Endothelial cell of umbilical vein (primary cell): ENCODE measurements around the gene KCTD2. TPM values are rescaled to one million over a fixed set of nuclear protein-coding genes. Genes with fewer than 3 reads are reported as not detected.
"Not testable (repeated sequence)": the region's sequence is repeated elsewhere in the genome, so short reads cannot be mapped to it uniquely, and the experiment has no call there.

Experiments
- BruUV-seq: library from RNA; stranded (reverse); fragments of 400-500 nt; replicated peaks from 2 replicates; lab custom pipeline; 2021; lab: Mats Ljungman, UMichigan
- CTCF ChIA-PET: fragments of 300-600, 350-600 bp; sonication (Branson Sonifier 250); formaldehyde crosslinking; loops from one replicate; lab custom pipeline; 2021; ENCODE audit warnings: antibody characterized with exemption, inconsistent platforms; lab: Charles Lee
- POLR2A ChIA-PET: fragments of 300-600, 350-600 bp; sonication (Branson Sonifier 250); formaldehyde crosslinking; loops from one replicate; lab custom pipeline; 2021; ENCODE audit warnings: antibody characterized with exemption, inconsistent platforms; lab: Charles Lee
- DNase-seq: peaks from one replicate; pipeline ENCODE4 v3.0.0-alpha.2; 2011; ENCODE audit warnings: low read depth, low spot score
- FAIRE-seq: peaks from 2 replicates; lab custom pipeline; 2011; peaks lifted over from hg19 to GRCh38; lab: Jason Lieb, UNC
- H2AFZ ChIP-seq: 2 replicates; pipeline ENCODE4 v1.6.0; 2012; ENCODE audit warnings: low read depth, low read length, control low read depth, inconsistent platforms
- H3K27ac ChIP-seq: 2 replicates; pipeline ENCODE4 v1.5.1; 2011; ENCODE audit warnings: low read depth, mild to moderate bottlenecking, control low read depth, low read length, moderate library complexity; ENCODE audit not compliant: insufficient read depth
- H3K27me3 ChIP-seq, 2 experiments: 2 replicates each; pipeline versions ENCODE4 v1.6.0 to v1.6.1; 2011; ENCODE audit warnings: low read length in 2 of 2, mixed read lengths in 1 of 2; ENCODE audit not compliant: control insufficient read depth in 2 of 2, insufficient read depth in 2 of 2
- H3K36me3 ChIP-seq, 2 experiments: 2 replicates in 1 of 2; 3 replicates in 1 of 2; pipeline ENCODE4 v1.5.1; 2011; ENCODE audit warnings: low read length in 2 of 2, mild to moderate bottlenecking in 1 of 2, moderate library complexity in 1 of 2; ENCODE audit not compliant: control insufficient read depth in 2 of 2, insufficient read depth in 2 of 2; ENCODE audit errors: extremely low read depth in 1 of 2
- H3K4me1 ChIP-seq: 3 replicates; pipeline ENCODE4 v1.5.1; 2011; ENCODE audit warnings: mild to moderate bottlenecking, low read length; ENCODE audit not compliant: control insufficient read depth, insufficient read depth; ENCODE audit errors: extremely low read depth
- H3K4me2 ChIP-seq: 2 replicates; pipeline ENCODE4 v1.6.1; 2011; ENCODE audit warnings: low read length, control low read depth, mixed read lengths; ENCODE audit not compliant: insufficient read depth
- H3K4me3 ChIP-seq, 3 experiments: fragments of 200-600 bp in 1 of 3; sonication (generic), shearing (Covaris generic) in 1 of 3; replicated peaks in 1 of 3; 2 replicates each; pipeline ENCODE4 v1.5.1; 2011 to 2016; ENCODE audit warnings: control low read depth in 3 of 3, low read length in 3 of 3, mild to moderate bottlenecking in 2 of 3, inconsistent platforms in 1 of 3, low read depth in 1 of 3, moderate library complexity in 1 of 3; ENCODE audit not compliant: insufficient read depth in 1 of 3
- H3K79me2 ChIP-seq: 2 replicates; pipeline ENCODE4 v1.6.0; 2012; ENCODE audit warnings: low read length, inconsistent platforms; ENCODE audit not compliant: control insufficient read depth, insufficient read depth
- H3K9ac ChIP-seq: replicated peaks from 2 replicates; pipeline ENCODE3; 2011; ENCODE audit warnings: low read length, control low read depth; ENCODE audit not compliant: insufficient read depth; ENCODE audit errors: extremely low read depth
- H3K9me1 ChIP-seq: replicated peaks from 3 replicates; pipeline ENCODE4 v1.6.0; 2011; ENCODE audit warnings: mild to moderate bottlenecking, low read length; ENCODE audit not compliant: control insufficient read depth, insufficient read depth; ENCODE audit errors: extremely low read depth
- H3K9me3 ChIP-seq: replicated peaks from 2 replicates; pipeline ENCODE4 v1.5.1; 2012; ENCODE audit warnings: low read length, inconsistent platforms; ENCODE audit not compliant: control insufficient read depth, insufficient read depth
- H4K20me1 ChIP-seq: replicated peaks from 2 replicates; pipeline ENCODE3; 2011; ENCODE audit warnings: mild to moderate bottlenecking, low read length; ENCODE audit not compliant: control insufficient read depth, insufficient read depth; ENCODE audit errors: extremely low read depth
- MAX ChIP-seq: IDR thresholded peaks from 2 replicates; pipeline ENCODE4 v1.6.1; 2011; ENCODE audit not compliant: insufficient read depth, insufficient read length
- POLR2AphosphoS5 ChIP-seq: IDR thresholded peaks from 2 replicates; pipeline ENCODE4 v1.6.1; 2012; ENCODE audit warnings: low read depth, mild to moderate bottlenecking, control low read depth, low read length, moderate library complexity; ENCODE audit not compliant: insufficient read depth
- dilution Hi-C: fragments of 300-500 bp; cut with MboI; formaldehyde crosslinking; loops from one replicate; pipeline ENCODE4 v1.15.0; 2019; ENCODE audit warnings: low sequenced_read_pairs; ENCODE audit not compliant: extremely low pct_ligation_motif_present
- intact Hi-C: fragments of 100-400 bp; cut with micrococcal nuclease; formaldehyde crosslinking; loops from one replicate; pipeline ENCODE4 v1.10.0; 2022
- polyA plus RNA-seq, 4 experiments: library from polyadenylated mRNA; depleted of rRNA in 3 of 4; stranded (reverse) in 3 of 4; unstranded in 1 of 4; fragments of >200 nt; gene quantifications; 2 replicates each; pipeline versions ENCODE4 v1.2.1 to v1.2.3, GENCODE V29; 2011 to 2012; ENCODE audit warnings: missing spikeins in 1 of 4
- total RNA-seq: library from RNA; stranded (reverse); gene quantifications from 2 replicates; pipeline ENCODE4 v1.2.3, GENCODE V29; 2021

KCTD2 gene
- total and polyA plus RNA-seq, 2 donors (not counting 3 experiments of a cell fraction or from before 2014, with no cell fraction given) = 23.2 to 24.8 TPM

- DNase-seq, H3K36me3 ChIP-seq, H3K9ac ChIP-seq, FAIRE-seq, H3K27ac ChIP-seq, H3K4me3 ChIP-seq, H3K9me1 ChIP-seq, POLR2A ChIA-PET, H2AFZ ChIP-seq, H3K4me1 ChIP-seq, intact Hi-C loops, H3K79me2 ChIP-seq, CTCF ChIA-PET, H3K27me3 ChIP-seq, H4K20me1 ChIP-seq, dilution Hi-C loops, H3K4me2 ChIP-seq, H3K9me3 ChIP-seq, BruUV-seq: not testable (repeated sequence)
Observed at GRCh38 chr17:75026650-75027049, 20.4 kb upstream of the KCTD2 start.

- Histone ChIP-seq H3K9me3 (no peaks in the 10 kb centered on the region), H4K20me1 (no peaks in the 10 kb centered on the region), H3K4me3 (no peak overlapping the region), H3K4me1 (peaks cover 10% of the 10 kb centered on the region), H3K9me1 (no peaks in the 10 kb centered on the region), H2AFZ (no peak overlapping the region), H3K4me2 (no peak overlapping the region), H3K9ac (no peak overlapping the region), H3K27ac (no peak overlapping the region), H3K79me2 (no peaks in the 10 kb centered on the region), H3K27me3 (peaks cover 0 to 2% of the 10 kb centered on the region in 2 experiments), H3K36me3 (no peaks in the 10 kb centered on the region)
- ChIA-PET CTCF (interaction anchor here (0.7 to 0.9 kb wide), 2 partner anchors 11 to 68 kb away, joined by 3 to 5 read pairs; no protein-coding TSS in a partner anchor), POLR2A (no interaction called here)
- DNase-seq = no peak
- TF ChIP-seq MAX (no peak), POLR2AphosphoS5 (no peak)
- BruUV-seq = no TSS peak
- intact Hi-C loops = no loop called here
- no peak for FAIRE-seq
- dilution Hi-C loops = no loop called here
Observed at GRCh38 chr17:75030161-75030560, 16.9 kb upstream of the KCTD2 start.
